ENCODE data around the gene DLGAP1. TPM values are rescaled to one million over a fixed set of nuclear protein-coding genes. Genes with fewer than 3 reads are reported as not detected.

DLGAP1 gene
- polyA plus RNA-seq, 1 of the 3 experiments (the other 2 are of a cell fraction) = not detected

DNA sequence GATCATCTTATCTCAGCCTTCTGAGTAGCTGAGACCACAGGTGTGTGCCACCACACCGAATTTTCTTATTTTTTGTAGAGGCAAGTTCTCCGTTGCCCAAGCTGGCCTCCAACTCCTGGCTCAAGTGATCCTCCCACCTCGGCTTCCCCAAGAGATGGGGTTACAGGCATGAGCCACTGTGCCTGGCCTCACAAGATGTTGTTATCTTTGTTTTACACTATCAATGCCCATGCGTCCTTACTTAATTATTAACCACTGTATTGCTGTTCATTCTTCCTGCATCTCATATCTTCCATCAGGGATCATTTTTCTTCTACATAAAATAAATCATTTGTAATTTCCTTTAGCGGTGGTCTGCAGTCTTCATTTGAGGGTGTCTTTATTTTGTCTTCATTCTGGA lies 823.2 kb downstream of the DLGAP1 start (continued):
- TF ChIP-seq, protein P1, sequence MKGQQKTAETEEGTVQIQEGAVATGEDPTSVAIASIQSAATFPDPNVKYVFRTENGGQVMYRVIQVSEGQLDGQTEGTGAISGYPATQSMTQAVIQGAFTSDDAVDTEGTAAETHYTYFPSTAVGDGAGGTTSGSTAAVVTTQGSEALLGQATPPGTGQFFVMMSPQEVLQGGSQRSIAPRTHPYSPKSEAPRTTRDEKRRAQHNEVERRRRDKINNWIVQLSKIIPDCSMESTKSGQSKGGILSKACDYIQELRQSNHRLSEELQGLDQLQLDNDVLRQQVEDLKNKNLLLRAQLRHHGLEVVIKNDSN (IDR thresholded peaks at IDR 0.05; ENCODE audit: borderline replicate concordance, low read depth) = no peak
- TF ChIP-seq EP300 (IDR thresholded peaks at IDR 0.05; ENCODE audit: borderline replicate concordance in 1 of 2, low read depth in 1 of 2, low read length in 1 of 2) (no peak), RAD21 (IDR thresholded peaks at IDR 0.05; ENCODE audit: low read length) (no peak)
- TF ChIP-seq, protein P2, sequence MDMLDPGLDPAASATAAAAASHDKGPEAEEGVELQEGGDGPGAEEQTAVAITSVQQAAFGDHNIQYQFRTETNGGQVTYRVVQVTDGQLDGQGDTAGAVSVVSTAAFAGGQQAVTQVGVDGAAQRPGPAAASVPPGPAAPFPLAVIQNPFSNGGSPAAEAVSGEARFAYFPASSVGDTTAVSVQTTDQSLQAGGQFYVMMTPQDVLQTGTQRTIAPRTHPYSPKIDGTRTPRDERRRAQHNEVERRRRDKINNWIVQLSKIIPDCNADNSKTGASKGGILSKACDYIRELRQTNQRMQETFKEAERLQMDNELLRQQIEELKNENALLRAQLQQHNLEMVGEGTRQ (IDR thresholded peaks at IDR 0.05; ENCODE audit: borderline replicate concordance, low read depth, low read length) = no peak

DNA sequence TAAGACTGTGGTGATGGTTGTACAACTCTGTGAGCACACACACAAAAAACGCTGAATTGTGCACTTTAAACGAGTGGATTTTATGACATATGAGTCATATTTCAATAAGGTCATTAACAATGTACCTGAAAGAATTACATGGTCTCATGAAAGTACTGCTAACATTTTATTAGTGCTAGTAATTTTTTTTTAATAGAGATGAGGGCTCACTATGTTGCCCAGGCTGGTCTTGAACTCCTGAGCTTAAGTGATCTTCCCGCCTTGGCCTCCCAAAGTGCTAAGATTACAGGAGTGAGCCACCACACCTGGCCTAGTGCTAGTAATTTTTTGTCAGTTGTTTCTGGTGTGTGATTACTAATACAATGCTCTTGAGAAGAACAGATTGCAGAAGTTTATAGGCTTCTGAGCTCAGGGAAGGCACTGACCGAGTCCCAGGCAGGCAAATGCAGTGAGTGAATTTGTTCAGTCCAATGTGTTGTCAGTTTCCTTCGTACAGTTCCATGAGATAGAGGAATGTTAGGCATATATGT lies 828.1 kb downstream of the DLGAP1 start:
- ChIA-PET POLR2A (interaction anchor here (0.6 kb wide), 1 partner anchor 160 kb away, joined by 3 read pairs; no protein-coding TSS in a partner anchor), CTCF (interaction anchor here (0.7 to 1.3 kb wide), 2 partner anchors 39 to 129 kb away, joined by 3 to 4 read pairs; no protein-coding TSS in a partner anchor)
- peaks cover 22 to 34% of the 10 kb centered on the region in 2 experiments for H3K4me1 ChIP-seq (ENCODE audit: control insufficient read depth in 1 of 2, insufficient read depth in 2 of 2, low read depth in 1 of 2, low read length in 1 of 2)

More for the DNA sequence above, 828.1 kb downstream of the DLGAP1 start:
- peaks cover 36% of the 10 kb centered on the region for H3F3A ChIP-seq (replicated peaks; ENCODE audit: insufficient read depth)
- 91% methylated on average over 5 of the region's 5 CpGs for WGBS (ENCODE audit: low lambda C conversion rate)
- H3K27me3 ChIP-seq (ENCODE audit: insufficient read depth) = no peaks in the 10 kb centered on the region
- H3K4me2 ChIP-seq = no peak overlapping the region
- no peak overlapping the region for H2AFZ ChIP-seq (ENCODE audit: low read depth)
- H3K4me3 ChIP-seq (ENCODE audit: low read depth in 2 of 2, low read length in 1 of 2) = no peak overlapping the region
- H3K27ac ChIP-seq (ENCODE audit: low read depth in 2 of 2, low read length in 1 of 2) = no peak overlapping the region
- no peaks in the 10 kb centered on the region for H4K20me1 ChIP-seq (ENCODE audit: insufficient read depth)
- H3K9me3 ChIP-seq = no peaks in the 10 kb centered on the region
- no peak overlapping the region for H3K9ac ChIP-seq
- no peaks in the 10 kb centered on the region for H3K9me2 ChIP-seq
- H3K79me2 ChIP-seq (ENCODE audit: insufficient read depth) = no peaks in the 10 kb centered on the region
- TF ChIP-seq, protein P3, sequence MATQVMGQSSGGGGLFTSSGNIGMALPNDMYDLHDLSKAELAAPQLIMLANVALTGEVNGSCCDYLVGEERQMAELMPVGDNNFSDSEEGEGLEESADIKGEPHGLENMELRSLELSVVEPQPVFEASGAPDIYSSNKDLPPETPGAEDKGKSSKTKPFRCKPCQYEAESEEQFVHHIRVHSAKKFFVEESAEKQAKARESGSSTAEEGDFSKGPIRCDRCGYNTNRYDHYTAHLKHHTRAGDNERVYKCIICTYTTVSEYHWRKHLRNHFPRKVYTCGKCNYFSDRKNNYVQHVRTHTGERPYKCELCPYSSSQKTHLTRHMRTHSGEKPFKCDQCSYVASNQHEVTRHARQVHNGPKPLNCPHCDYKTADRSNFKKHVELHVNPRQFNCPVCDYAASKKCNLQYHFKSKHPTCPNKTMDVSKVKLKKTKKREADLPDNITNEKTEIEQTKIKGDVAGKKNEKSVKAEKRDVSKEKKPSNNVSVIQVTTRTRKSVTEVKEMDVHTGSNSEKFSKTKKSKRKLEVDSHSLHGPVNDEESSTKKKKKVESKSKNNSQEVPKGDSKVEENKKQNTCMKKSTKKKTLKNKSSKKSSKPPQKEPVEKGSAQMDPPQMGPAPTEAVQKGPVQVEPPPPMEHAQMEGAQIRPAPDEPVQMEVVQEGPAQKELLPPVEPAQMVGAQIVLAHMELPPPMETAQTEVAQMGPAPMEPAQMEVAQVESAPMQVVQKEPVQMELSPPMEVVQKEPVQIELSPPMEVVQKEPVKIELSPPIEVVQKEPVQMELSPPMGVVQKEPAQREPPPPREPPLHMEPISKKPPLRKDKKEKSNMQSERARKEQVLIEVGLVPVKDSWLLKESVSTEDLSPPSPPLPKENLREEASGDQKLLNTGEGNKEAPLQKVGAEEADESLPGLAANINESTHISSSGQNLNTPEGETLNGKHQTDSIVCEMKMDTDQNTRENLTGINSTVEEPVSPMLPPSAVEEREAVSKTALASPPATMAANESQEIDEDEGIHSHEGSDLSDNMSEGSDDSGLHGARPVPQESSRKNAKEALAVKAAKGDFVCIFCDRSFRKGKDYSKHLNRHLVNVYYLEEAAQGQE (IDR thresholded peaks at IDR 0.05; ENCODE audit: low read depth, low read length) = no peak
- TF ChIP-seq TAF1 (IDR thresholded peaks at IDR 0.05; ENCODE audit: borderline replicate concordance, low read depth, low read length) (no peak), MEF2A (IDR thresholded peaks at IDR 0.05; ENCODE audit: borderline replicate concordance, low read depth) (no peak), YY1 (IDR thresholded peaks at IDR 0.05; ENCODE audit: low read depth) (no peak), NRF1 (IDR thresholded peaks at IDR 0.05; ENCODE audit: low read depth, low read length) (no peak), SIN3A (IDR thresholded peaks at IDR 0.05; ENCODE audit: borderline replicate concordance, low read depth, low read length) (no peak), ELF1 (IDR thresholded peaks at IDR 0.05) (no peak), FOSL2 (IDR thresholded peaks at IDR 0.05; ENCODE audit: borderline replicate concordance, low read depth) (no peak), EP300 (IDR thresholded peaks at IDR 0.05; ENCODE audit: borderline replicate concordance in 1 of 2, low read depth in 1 of 2, low read length in 1 of 2) (no peak), JUND (IDR thresholded peaks at IDR 0.05) (no peak), EZH2phosphoT487 (IDR thresholded peaks at IDR 0.05; ENCODE audit: borderline replicate concordance, low read depth) (no peak), SMC3 (IDR thresholded peaks at IDR 0.05; ENCODE audit: low read depth, low read length) (no peak)
- TF ChIP-seq, protein P4, sequence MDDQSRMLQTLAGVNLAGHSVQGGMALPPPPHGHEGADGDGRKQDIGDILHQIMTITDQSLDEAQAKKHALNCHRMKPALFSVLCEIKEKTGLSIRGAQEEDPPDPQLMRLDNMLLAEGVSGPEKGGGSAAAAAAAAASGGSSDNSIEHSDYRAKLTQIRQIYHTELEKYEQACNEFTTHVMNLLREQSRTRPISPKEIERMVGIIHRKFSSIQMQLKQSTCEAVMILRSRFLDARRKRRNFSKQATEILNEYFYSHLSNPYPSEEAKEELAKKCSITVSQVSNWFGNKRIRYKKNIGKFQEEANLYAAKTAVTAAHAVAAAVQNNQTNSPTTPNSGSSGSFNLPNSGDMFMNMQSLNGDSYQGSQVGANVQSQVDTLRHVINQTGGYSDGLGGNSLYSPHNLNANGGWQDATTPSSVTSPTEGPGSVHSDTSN (IDR thresholded peaks at IDR 0.05) = no peak
- DNase-seq = no peak
- H3K36me3 ChIP-seq (replicated peaks in 1 of 2; ENCODE audit: control insufficient read depth in 1 of 2, insufficient read depth in 2 of 2, low read length in 1 of 2) = no peaks in the 10 kb centered on the region
